ENCODE results near the gene MND1.

MND1 gene

DNA sequence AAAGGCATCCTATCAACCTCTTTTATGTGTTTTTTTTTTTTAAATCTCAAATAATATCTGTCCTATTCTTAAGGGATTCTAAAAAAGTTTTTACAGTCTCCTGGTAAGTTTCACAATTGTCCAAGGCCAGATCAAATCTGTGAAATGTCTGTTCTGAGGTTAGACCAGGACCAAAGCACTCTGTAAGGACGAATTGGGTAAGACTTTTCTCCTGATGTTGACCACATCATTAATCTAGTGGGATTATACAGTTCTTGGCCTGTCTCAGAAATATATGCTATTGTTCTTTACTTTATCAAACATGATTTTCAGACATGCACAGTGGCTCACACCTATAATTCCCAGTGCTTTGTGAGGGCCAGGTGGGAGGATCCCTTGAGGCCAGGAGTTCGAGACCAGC, 75.9 kb downstream of the MND1 start:
- H3K4me1 ChIP-seq (ENCODE audit: insufficient read depth, low read length) = peaks cover 15% of the 10 kb centered on the region
- no peak overlapping the region for H3K4me3 ChIP-seq (ENCODE audit: low read length)
- H3K27me3 ChIP-seq (ENCODE audit: insufficient read depth, low read length) = no peaks in the 10 kb centered on the region
- no peak overlapping the region for H3K9ac ChIP-seq (ENCODE audit: low read depth, low read length)
- H3K36me3 ChIP-seq (ENCODE audit: insufficient read depth, low read length) = no peaks in the 10 kb centered on the region
- H3K27ac ChIP-seq (ENCODE audit: low read depth, low read length) = no peak overlapping the region
- H3K9me3 ChIP-seq (ENCODE audit: insufficient read depth, low read depth, low read length) = no peaks in the 10 kb centered on the region
- WGBS = 97% methylated on average over 2 of the region's 2 CpGs

DNA sequence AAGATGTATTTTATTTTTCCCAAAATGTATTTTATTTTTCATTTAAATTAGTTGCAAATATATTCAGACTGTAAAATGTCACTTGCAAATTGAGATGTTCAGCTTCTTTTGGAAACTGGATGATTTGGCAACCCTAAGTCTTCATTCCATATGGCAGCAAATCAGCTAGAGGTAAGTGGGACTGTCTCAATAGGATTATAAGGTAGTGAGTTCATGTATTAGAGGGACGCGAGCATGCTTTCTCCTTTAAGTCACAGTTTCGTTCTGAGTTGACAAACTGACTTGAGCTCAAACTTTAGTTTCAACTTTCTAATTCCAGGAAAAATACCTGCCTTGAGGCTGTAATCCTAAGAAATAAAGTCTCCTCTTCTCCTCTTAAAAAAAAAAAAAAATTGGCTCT, 77.5 kb downstream of the MND1 start:
- Histone ChIP-seq H3K4me3 (ENCODE audit: low read length) (no peak overlapping the region), H3K36me3 (ENCODE audit: insufficient read depth, low read length) (no peaks in the 10 kb centered on the region), H3K4me1 (ENCODE audit: insufficient read depth, low read length) (peaks cover 15% of the 10 kb centered on the region), H3K9me3 (ENCODE audit: insufficient read depth, low read depth, low read length) (no peaks in the 10 kb centered on the region), H3K27ac (ENCODE audit: low read depth, low read length) (no peak overlapping the region), H3K27me3 (ENCODE audit: insufficient read depth, low read length) (no peaks in the 10 kb centered on the region), H3K9ac (ENCODE audit: low read depth, low read length) (no peak overlapping the region)
- 100% methylated on average over 3 of the region's 3 CpGs for WGBS

DNA sequence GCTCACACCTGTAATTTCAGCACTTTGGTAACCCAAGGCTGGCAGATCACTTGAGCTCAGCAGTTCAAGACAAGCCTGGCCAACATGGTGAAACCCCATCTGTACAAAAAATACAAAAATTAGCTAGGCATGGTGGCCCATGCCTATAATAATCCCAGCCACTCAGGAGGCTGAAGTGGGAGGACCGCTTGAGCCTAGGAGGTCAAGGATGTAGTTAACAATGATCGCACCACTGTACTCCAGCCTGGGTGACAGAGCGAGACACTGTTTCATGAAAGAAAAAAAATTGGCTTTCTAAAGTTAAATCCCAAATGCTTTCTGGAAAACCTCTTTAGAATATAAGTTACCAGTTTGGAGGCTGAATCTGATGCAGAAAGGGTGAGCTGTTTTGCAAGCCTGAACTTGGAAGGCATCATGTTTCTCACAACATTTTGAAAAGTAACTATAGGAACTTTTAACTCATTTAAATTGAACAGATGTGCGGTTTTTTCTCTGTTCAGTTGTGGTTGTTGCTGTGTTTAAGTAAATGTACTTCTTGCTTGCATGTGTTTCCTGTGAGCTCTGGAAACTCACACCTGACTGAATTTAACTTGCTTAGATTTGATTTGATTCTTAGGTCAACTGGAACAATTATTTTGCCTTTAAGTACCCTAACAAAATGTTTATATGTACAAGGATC, 81.9 kb downstream of the MND1 start:
- H3K27ac ChIP-seq (ENCODE audit: low read depth, low read length) = no peak overlapping the region
- WGBS = 90% methylated on average over 4 of the region's 4 CpGs

DNA sequence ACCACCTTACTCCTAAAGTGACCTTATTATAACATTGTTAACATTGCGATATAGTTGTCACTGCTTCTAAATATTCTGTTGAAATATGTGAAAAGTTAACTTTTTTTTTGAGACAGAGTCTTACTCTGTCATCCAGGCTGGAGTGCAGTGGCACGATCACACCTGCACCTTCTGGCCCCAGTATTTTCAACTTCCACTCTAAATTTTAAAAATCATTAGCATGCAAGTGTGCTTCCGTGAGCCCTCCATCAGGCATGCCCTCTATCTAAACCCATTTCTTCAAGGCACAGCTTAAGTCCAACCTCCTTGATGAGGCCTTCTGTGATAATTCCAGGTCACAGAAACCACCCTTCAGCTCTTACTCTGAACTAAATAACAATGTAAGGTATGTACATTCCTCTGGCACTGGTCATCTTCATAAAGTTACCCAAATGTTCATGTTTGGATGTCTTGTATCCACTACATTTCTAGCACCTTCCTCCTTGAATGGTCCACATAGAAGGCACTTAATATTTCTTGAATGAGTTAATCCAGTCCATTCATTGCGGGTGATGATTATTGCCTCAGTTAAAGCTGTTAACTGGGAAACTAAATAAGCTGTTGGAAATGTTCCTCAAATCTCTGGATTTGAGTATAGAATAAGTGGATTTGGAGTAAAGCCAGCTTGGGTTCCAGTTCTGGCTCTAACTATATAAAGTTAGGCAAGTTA, 83.0 kb downstream of the MND1 start:
- no peak overlapping the region for H3K4me3 ChIP-seq (ENCODE audit: low read length)
- H3K4me1 ChIP-seq (ENCODE audit: insufficient read depth, low read length) = no peaks in the 10 kb centered on the region; the same call in 1 of the 2 replicates
- no peaks in the 10 kb centered on the region for H3K9me3 ChIP-seq (ENCODE audit: insufficient read depth, low read depth, low read length)
- 93% methylated on average over 4 of the region's 4 CpGs for WGBS
- no peak overlapping the region for H3K27ac ChIP-seq (ENCODE audit: low read depth, low read length)
- H3K27me3 ChIP-seq (ENCODE audit: insufficient read depth, low read length) = no peaks in the 10 kb centered on the region
- no peak overlapping the region for H3K9ac ChIP-seq (ENCODE audit: low read depth, low read length)
- no peaks in the 10 kb centered on the region for H3K36me3 ChIP-seq (ENCODE audit: insufficient read depth, low read length)

More for the DNA sequence above, 81.9 kb downstream of the MND1 start:
- no peaks in the 10 kb centered on the region for H3K36me3 ChIP-seq (ENCODE audit: insufficient read depth, low read length)
- H3K4me3 ChIP-seq (ENCODE audit: low read length) = no peak overlapping the region
- no peaks in the 10 kb centered on the region; the same call in 1 of the 2 replicates for H3K4me1 ChIP-seq (ENCODE audit: insufficient read depth, low read length)
- H3K9me3 ChIP-seq (ENCODE audit: insufficient read depth, low read depth, low read length) = no peaks in the 10 kb centered on the region
- no peaks in the 10 kb centered on the region for H3K27me3 ChIP-seq (ENCODE audit: insufficient read depth, low read length)
- no peak overlapping the region for H3K9ac ChIP-seq (ENCODE audit: low read depth, low read length)

DNA sequence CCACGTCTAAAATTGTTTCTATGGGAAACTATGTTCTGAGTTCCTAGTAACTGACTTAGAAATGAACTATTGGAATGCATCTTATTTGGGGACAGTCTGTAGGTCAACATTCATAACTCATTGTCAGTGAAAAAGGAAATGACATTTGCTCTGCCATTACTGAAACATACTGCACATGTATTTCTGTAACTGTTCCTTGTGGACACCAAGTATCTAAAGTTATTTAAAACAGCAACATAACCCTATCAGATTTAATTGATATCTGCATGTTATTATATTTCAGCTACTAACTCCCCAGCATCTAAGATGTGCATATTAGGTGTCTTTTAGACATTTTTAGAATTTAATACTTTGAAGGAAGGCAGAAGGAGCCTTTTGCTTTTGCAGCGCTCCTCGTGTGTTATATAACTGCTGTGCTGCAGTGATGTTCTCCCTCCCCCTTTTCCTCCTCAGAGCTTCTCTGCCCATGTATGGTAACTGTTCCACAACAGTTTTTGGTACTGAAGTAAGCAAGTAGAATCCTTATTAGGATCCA, 84.5 kb downstream of the MND1 start:
- H3K27me3 ChIP-seq (ENCODE audit: insufficient read depth, low read length) = no peaks in the 10 kb centered on the region
- H3K4me1 ChIP-seq (ENCODE audit: insufficient read depth, low read length) = peaks cover 3% of the 10 kb centered on the region; the same call in 1 of the 2 replicates
- no peak overlapping the region for H3K27ac ChIP-seq (ENCODE audit: low read depth, low read length)
- H3K9me3 ChIP-seq (ENCODE audit: insufficient read depth, low read depth, low read length) = no peaks in the 10 kb centered on the region
- no peak overlapping the region for H3K4me3 ChIP-seq (ENCODE audit: low read length)
- WGBS = 86% methylated on average over 3 of the region's 3 CpGs
- no peak overlapping the region; the same call in 1 of the 2 replicates for H3K9ac ChIP-seq (ENCODE audit: low read depth, low read length)
- H3K36me3 ChIP-seq (ENCODE audit: insufficient read depth, low read length) = no peaks in the 10 kb centered on the region

DNA sequence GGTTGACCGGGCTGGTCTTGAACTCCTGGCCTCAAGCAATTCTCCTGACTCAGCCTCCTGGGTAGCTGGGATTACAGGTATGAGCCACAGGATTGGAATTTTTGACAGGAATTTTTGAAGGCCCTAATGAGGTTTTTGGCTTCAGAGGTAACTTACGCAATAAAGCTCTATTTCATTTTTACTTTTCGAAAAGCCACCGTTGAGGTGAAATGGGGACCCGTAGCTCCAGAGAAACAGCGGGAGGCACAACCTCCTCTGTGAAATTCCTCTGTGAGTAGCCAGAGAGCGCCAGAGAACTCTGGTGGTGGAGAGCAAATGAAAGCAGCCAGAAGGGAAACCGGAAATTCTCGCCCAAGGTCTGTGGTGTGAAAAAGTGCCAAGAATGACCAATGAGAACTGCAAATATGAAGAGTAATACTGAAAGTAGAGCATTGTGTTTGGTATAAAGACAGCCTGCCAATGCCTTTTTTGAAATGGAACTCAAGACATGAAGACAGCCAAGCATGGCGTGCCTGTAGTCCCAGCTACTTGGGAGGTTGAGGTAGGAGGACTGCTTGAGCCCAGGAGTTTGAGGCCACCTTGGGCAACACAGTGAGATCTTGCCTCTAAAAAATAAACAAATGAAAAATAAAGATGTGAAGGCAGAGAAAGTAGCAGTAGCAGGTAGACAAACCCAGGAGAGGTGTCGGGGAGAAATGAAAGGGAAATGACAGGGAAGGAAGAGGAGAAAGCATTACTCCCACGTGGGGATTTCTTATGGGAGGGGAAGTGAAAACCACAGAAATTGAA, 88.7 kb downstream of the MND1 start:
- Histone ChIP-seq H3K9ac (ENCODE audit: low read depth, low read length) (no peak overlapping the region), H3K4me3 (ENCODE audit: low read length) (no peak overlapping the region), H3K9me3 (ENCODE audit: insufficient read depth, low read depth, low read length) (no peaks in the 10 kb centered on the region), H3K4me1 (ENCODE audit: insufficient read depth, low read length) (peaks cover 3% of the 10 kb centered on the region; the same call in 1 of the 2 replicates), H3K27ac (ENCODE audit: low read depth, low read length) (no peak overlapping the region), H3K27me3 (ENCODE audit: insufficient read depth, low read length) (no peaks in the 10 kb centered on the region), H3K36me3 (ENCODE audit: insufficient read depth, low read length) (no peaks in the 10 kb centered on the region)
- 75% methylated on average over 12 of the region's 12 CpGs for WGBS

DNA sequence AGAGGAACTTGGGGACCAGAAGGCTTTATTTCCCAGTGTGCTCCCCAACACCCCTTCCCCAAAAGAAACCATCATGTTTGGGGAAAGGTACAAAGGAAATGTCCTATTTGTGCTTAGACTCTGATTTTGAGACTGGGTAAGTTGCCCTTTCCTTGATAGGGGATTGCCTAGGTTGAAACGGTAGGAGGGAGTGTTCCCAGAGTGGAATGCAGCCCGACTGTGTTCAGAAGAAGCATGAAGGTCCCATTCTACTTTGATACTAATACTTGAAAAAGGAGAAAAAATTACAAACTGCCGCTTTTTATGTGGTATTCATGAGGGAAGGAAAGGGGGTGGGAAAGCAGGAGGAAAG, 89.2 kb downstream of the MND1 start:
- Histone ChIP-seq H3K9ac (ENCODE audit: low read depth, low read length) (no peak overlapping the region), H3K27ac (ENCODE audit: low read depth, low read length) (no peak overlapping the region), H3K9me3 (ENCODE audit: insufficient read depth, low read depth, low read length) (no peaks in the 10 kb centered on the region), H3K27me3 (ENCODE audit: insufficient read depth, low read length) (no peaks in the 10 kb centered on the region), H3K4me3 (ENCODE audit: low read length) (no peak overlapping the region), H3K36me3 (ENCODE audit: insufficient read depth, low read length) (no peaks in the 10 kb centered on the region), H3K4me1 (ENCODE audit: insufficient read depth, low read length) (peaks cover 3% of the 10 kb centered on the region; the same call in 1 of the 2 replicates)
- 63% methylated on average over 3 of the region's 3 CpGs for WGBS

DNA sequence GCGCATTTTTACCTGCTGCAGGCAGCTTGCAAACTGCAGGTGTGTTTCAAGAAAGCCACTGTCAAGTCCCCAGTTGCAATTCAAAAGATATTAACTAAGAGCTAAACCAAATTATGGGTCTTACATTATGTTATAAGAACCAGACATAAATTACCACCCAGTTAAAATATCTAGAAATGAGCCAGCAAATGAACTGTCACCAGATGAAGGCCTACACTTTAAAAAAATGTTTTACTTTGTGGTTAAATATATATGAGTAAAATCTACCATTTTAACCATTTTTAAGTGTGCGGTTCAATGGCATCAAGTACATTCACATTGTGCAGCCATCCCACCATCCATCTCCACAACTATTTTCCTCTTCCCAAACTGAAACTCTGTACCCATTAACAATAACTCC, 89.7 kb downstream of the MND1 start:
- Histone ChIP-seq H3K9ac (ENCODE audit: low read depth, low read length) (no peak overlapping the region), H3K4me1 (ENCODE audit: insufficient read depth, low read length) (peaks cover 3% of the 10 kb centered on the region; the same call in 1 of the 2 replicates), H3K36me3 (ENCODE audit: insufficient read depth, low read length) (no peaks in the 10 kb centered on the region), H3K4me3 (ENCODE audit: low read length) (no peak overlapping the region), H3K9me3 (ENCODE audit: insufficient read depth, low read depth, low read length) (no peaks in the 10 kb centered on the region), H3K27me3 (ENCODE audit: insufficient read depth, low read length) (no peaks in the 10 kb centered on the region), H3K27ac (ENCODE audit: low read depth, low read length) (no peak overlapping the region)
- WGBS = 48% methylated on average over 2 of the region's 2 CpGs

DNA sequence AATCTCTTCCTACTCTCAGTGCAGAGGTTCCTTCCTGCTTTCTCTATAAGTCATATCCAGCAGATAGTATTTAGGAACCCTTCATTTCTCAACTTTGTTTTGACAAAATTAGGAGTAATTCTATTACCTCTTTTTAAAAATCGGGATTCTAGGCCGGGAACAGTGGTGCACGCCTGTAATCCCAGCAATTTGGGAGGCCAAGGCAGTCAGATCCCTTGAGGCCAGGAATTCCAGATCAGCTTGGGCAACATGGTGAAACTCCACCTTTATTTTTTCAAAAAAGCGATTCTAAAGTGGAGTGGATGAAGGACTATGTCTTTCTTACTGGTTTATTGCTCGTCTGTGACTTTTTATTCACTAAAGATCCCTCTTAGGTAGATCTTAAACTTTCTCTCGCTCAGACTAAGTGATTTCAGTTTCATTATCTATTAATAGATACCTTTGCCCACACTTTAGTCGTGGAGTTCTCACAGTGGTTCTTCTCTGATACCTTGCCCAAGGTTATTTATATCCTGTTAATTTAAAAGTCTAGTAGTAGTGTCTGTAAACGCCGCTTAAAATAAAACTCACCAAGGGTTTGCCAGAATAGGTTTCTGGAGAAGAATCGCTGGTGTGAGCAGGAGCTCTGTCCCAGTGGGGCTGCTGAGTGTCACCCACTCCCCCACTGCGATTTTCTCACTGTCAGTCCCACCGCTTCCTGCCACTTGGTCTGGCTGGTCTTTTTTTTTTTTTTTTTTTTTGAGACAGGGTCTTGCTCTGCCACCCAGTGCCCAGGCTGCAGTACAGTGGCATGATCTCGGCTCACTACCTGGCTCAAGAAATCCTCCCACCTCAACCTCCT, 94.6 kb downstream of the MND1 start:
- H3K4me3 ChIP-seq (ENCODE audit: low read length) = no peak overlapping the region
- no peaks in the 10 kb centered on the region for H3K9me3 ChIP-seq (ENCODE audit: insufficient read depth, low read depth, low read length)
- WGBS = 92% methylated on average over 13 of the region's 13 CpGs
- no peaks in the 10 kb centered on the region for H3K36me3 ChIP-seq (ENCODE audit: insufficient read depth, low read length)
- no peaks in the 10 kb centered on the region for H3K4me1 ChIP-seq (ENCODE audit: insufficient read depth, low read length)
- H3K27me3 ChIP-seq (ENCODE audit: insufficient read depth, low read length) = no peaks in the 10 kb centered on the region
- no peak overlapping the region for H3K27ac ChIP-seq (ENCODE audit: low read depth, low read length)
- no peak overlapping the region for H3K9ac ChIP-seq (ENCODE audit: low read depth, low read length)

DNA sequence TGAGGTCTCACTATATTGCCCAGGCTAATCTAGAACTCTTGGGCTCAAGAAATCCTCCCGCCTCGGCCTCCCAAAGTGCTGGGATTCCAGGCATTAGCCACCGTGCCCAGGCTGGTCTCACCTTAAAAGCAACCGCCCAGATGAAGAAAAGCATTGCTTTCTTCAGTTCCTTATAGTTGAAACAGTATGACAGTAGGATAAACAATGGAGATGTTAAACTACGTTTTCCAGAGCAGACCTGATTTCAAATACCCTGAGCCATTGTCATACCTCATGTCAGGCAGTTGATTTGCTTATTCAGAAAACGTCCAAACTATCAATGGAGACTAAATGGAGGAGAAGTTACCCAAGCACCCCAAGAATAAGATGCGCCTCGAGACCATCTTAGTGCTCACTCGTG, 95.3 kb downstream of the MND1 start:
- Histone ChIP-seq H3K4me1 (ENCODE audit: insufficient read depth, low read length) (no peaks in the 10 kb centered on the region), H3K27ac (ENCODE audit: low read depth, low read length) (no peak overlapping the region), H3K4me3 (ENCODE audit: low read length) (no peak overlapping the region), H3K36me3 (ENCODE audit: insufficient read depth, low read length) (no peaks in the 10 kb centered on the region), H3K27me3 (ENCODE audit: insufficient read depth, low read length) (no peaks in the 10 kb centered on the region), H3K9ac (ENCODE audit: low read depth, low read length) (no peak overlapping the region), H3K9me3 (ENCODE audit: insufficient read depth, low read depth, low read length) (no peaks in the 10 kb centered on the region)
- WGBS = 92% methylated on average over 9 of the region's 9 CpGs

Measured in HUES64 (cell line).